OCI-LY7 (cell line): Measurements from ENCODE around the gene FUT8. TPM values are rescaled to one million over a fixed set of nuclear protein-coding genes. Genes with fewer than 3 reads are reported as not detected.

Experiments used
- BruUV-seq: library from RNA; stranded (reverse); fragments of 400-500 nt; replicated peaks from 2 replicates; lab custom pipeline; 2021; lab: Mats Ljungman, UMichigan
- CTCF ChIA-PET: fragments of 300-600 bp; sonication (Branson Sonifier 250); formaldehyde crosslinking; loops from one replicate; lab custom pipeline; 2022; ENCODE audit warnings: antibody characterized with exemption; ENCODE audit not compliant: unreplicated experiment; lab: Charles Lee
- POLR2A ChIA-PET: fragments of 300-600 bp; sonication (Branson Sonifier 250); formaldehyde crosslinking; loops from one replicate; lab custom pipeline; 2022; ENCODE audit warnings: antibody characterized with exemption; lab: Charles Lee
- DNase-seq: peaks from one replicate; pipeline ENCODE4 v3.0.0-alpha.2; 2015; ENCODE audit warnings: low spot score
- H2AFZ ChIP-seq: fragments of 200-600 bp; sonication (generic), shearing (Covaris generic); 2 replicates; pipeline ENCODE4 v1.6.1; 2014; ENCODE audit warnings: mild to moderate bottlenecking, antibody characterized with exemption, low read length, moderate library complexity
- H3K27ac ChIP-seq: fragments of 200-600 bp; sonication (generic); 2 replicates; pipeline ENCODE4 v1.5.1; 2014; ENCODE audit warnings: mixed run types, low read depth, mild to moderate bottlenecking, moderate library complexity, low read length, inconsistent platforms; ENCODE audit not compliant: poor library complexity, severe bottlenecking
- H3K36me3 ChIP-seq: fragments of 200-600 bp; sonication (generic); 2 replicates; pipeline ENCODE4 v1.6.1; 2014; ENCODE audit warnings: mild to moderate bottlenecking, antibody characterized with exemption, low read length, moderate library complexity, mixed read lengths; ENCODE audit not compliant: insufficient read depth
- H3K4me1 ChIP-seq: fragments of 200-600 bp; sonication (generic); 2 replicates; pipeline ENCODE4 v1.5.1; 2014; ENCODE audit warnings: mild to moderate bottlenecking, low read length; ENCODE audit not compliant: insufficient read depth, poor library complexity, severe bottlenecking
- H3K4me2 ChIP-seq: fragments of 200-600 bp; sonication (generic); 2 replicates; pipeline ENCODE4 v1.6.1; 2014; ENCODE audit warnings: mild to moderate bottlenecking, low read length
- H3K4me3 ChIP-seq: fragments of 200-600 bp; sonication (generic); 2 replicates; pipeline ENCODE4 v1.5.1; 2014; ENCODE audit warnings: mild to moderate bottlenecking, low read depth, low read length; ENCODE audit not compliant: poor library complexity, severe bottlenecking
- H3K79me2 ChIP-seq: fragments of 200-600 bp; sonication (generic); 2 replicates; pipeline ENCODE4 v1.6.1; 2016; ENCODE audit warnings: low read depth, mild to moderate bottlenecking, low read length, moderate library complexity, mixed read lengths; ENCODE audit not compliant: insufficient read depth
- H3K9me2 ChIP-seq: fragments of 200-600 bp; sonication (generic); 2 replicates; pipeline ENCODE4 v1.6.1; 2016; ENCODE audit warnings: mild to moderate bottlenecking, low read length, mixed read lengths; ENCODE audit not compliant: insufficient read depth
- H3K9me3 ChIP-seq: fragments of 200-600 bp; sonication (generic); 2 replicates; pipeline ENCODE4 v1.6.1; 2014; ENCODE audit warnings: mild to moderate bottlenecking, mixed run types, low read length, mixed read lengths
- H4K20me1 ChIP-seq: fragments of 200-600 bp; sonication (generic); 2 replicates; pipeline ENCODE4 v1.6.1; 2014; ENCODE audit warnings: mild to moderate bottlenecking, antibody characterized with exemption, low read length, moderate library complexity, mixed read lengths; ENCODE audit not compliant: insufficient read depth
- CTCF ChIP-seq: fragments of 200-600 bp; sonication (generic); conservative IDR thresholded peaks from 2 replicates; pipeline ENCODE4 v1.5.1; 2014; ENCODE audit warnings: mild to moderate bottlenecking, antibody characterized with exemption, low read length, moderate library complexity, mixed read lengths
- EZH2phosphoT487 ChIP-seq: fragments of 200-600 bp; sonication (generic); IDR thresholded peaks from 2 replicates; pipeline ENCODE4 v1.6.1; 2018; ENCODE audit warnings: low read depth, borderline replicate concordance, mild to moderate bottlenecking, mixed run types, antibody characterized with exemption, low read length, moderate library complexity, mixed read lengths
- intact Hi-C: fragments of 100-400 bp; cut with micrococcal nuclease; formaldehyde crosslinking; loops from one replicate; pipeline ENCODE4 v1.10.0; 2022; ENCODE audit not compliant: unreplicated experiment
- total RNA-seq, 2 experiments: library from RNA; depleted of rRNA in 1 of 2; stranded (reverse); fragments of >200 nt in 1 of 2; shearing (Covaris generic) in 1 of 2; gene quantifications; 2 replicates each; pipeline ENCODE4 v1.2.3, GENCODE V29; 2014 to 2022

FUT8 gene
- total RNA-seq, 2 experiments from 2014 or later = 90.3 to 174 TPM

- intact Hi-C loops = no loop called here
- no peak overlapping the region for H3K4me3 ChIP-seq
- H3K4me1 ChIP-seq = no peaks in the 10 kb centered on the region
- TF ChIP-seq EZH2phosphoT487 (no peak), CTCF (no peak)
- H3K9me3 ChIP-seq = no peaks in the 10 kb centered on the region
- no peaks in the 10 kb centered on the region for H3K9me2 ChIP-seq
- ChIA-PET POLR2A (interaction anchor here (1.0 kb wide), 1 partner anchor 46 kb away, joined by 4 read pairs; no protein-coding TSS in a partner anchor), CTCF (no interaction called here)
- no peak overlapping the region for H3K4me2 ChIP-seq
- peaks cover 27% of the 10 kb centered on the region; the same call in 1 of the 2 replicates for H3K36me3 ChIP-seq
- peaks cover 98% of the 10 kb centered on the region for H3K79me2 ChIP-seq
- peaks cover 8% of the 10 kb centered on the region for H4K20me1 ChIP-seq
- H2AFZ ChIP-seq = no peak overlapping the region
- no peak for DNase-seq
- H3K27ac ChIP-seq = no peak overlapping the region
- BruUV-seq = no TSS peak
Observed at GRCh38 chr14:65580973-65581372, 168.4 kb downstream of the FUT8 start.

DNA sequence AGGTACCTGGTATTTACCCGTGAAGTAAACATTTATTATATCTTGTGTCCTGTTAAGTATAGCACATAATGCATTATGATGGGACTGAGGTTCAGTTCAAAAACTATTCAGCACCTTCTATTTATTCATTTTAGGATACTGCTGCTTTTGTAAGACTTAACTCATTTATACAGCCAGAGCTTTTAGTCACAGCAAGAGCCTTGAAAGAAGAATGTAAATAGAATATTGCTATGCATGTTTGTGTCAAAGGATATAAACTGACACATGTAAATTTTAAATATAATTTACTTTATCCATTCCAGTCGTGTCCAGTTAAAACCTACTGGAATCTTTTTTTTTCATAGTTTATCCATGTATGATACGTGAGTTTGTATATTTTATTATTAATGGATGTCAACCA is 168.8 kb downstream of the FUT8 start:
- Histone ChIP-seq H3K4me2 (no peak overlapping the region), H3K9me3 (no peaks in the 10 kb centered on the region), H2AFZ (no peak overlapping the region), H4K20me1 (peaks cover 8% of the 10 kb centered on the region), H3K79me2 (peaks cover 98% of the 10 kb centered on the region), H3K4me1 (no peaks in the 10 kb centered on the region), H3K36me3 (peaks cover 27% of the 10 kb centered on the region; the same call in 1 of the 2 replicates), H3K27ac (no peak overlapping the region), H3K9me2 (no peaks in the 10 kb centered on the region), H3K4me3 (no peak overlapping the region)
- intact Hi-C loops = no loop called here
- CTCF ChIA-PET = no interaction called here
- no peak for DNase-seq
- TF ChIP-seq CTCF (no peak), EZH2phosphoT487 (no peak)
- no TSS peak for BruUV-seq
- POLR2A ChIA-PET = interaction anchor here (1.0 kb wide), 1 partner anchor 45 kb away, joined by 4 read pairs; no protein-coding TSS in a partner anchor

- H3K9me3 ChIP-seq = no peaks in the 10 kb centered on the region
- no peak overlapping the region for H3K27ac ChIP-seq
- POLR2A ChIA-PET = no interaction called here
- no peak overlapping the region for H3K4me2 ChIP-seq
- H3K4me3 ChIP-seq = no peak overlapping the region
- TF ChIP-seq EZH2phosphoT487 = no peak
- TF ChIP-seq CTCF = no peak
- BruUV-seq = no TSS peak
- CTCF ChIA-PET = no interaction called here
- intact Hi-C loops = no loop called here
- H3K79me2 ChIP-seq = peaks cover 98% of the 10 kb centered on the region
- H3K9me2 ChIP-seq = no peaks in the 10 kb centered on the region
- DNase-seq = no peak
- peaks cover 8% of the 10 kb centered on the region for H4K20me1 ChIP-seq
- H3K4me1 ChIP-seq = no peaks in the 10 kb centered on the region
- peaks cover 27% of the 10 kb centered on the region; the same call in 1 of the 2 replicates for H3K36me3 ChIP-seq
- no peak overlapping the region for H2AFZ ChIP-seq
Observed at GRCh38 chr14:65581799-65582198, 169.3 kb downstream of the FUT8 start.
